ENCODE results near the gene LNPEP. TPM values are rescaled to one million over a fixed set of nuclear protein-coding genes. Genes with fewer than 3 reads are reported as not detected.
A peak's percentile ranks its signal among the peaks of the same experiment; 100 is the strongest.
"Not testable (repeated sequence)": the region's sequence is repeated elsewhere in the genome, so short reads cannot be mapped to it uniquely, and the experiment has no call there.

The LNPEP gene
- total RNA-seq, 1 experiment from 2014 or later: 39.3 TPM

- no peak for DNase-seq (ENCODE audit: low read depth, low spot score)
- in situ Hi-C loops (cut with HindIII; ENCODE audit: low pct_unique_long_range_greater_than_20kb, low sequenced_read_pairs): no loop called here
Measured at GRCh38 chr5:97070234-97070633, 134.4 kb downstream of the LNPEP start.

- in situ Hi-C loops (cut with HindIII; ENCODE audit: low pct_unique_long_range_greater_than_20kb, low sequenced_read_pairs): no loop called here
- DNase-seq (ENCODE audit: low read depth, low spot score): no peak
Measured at GRCh38 chr5:97071101-97071500, 135.2 kb downstream of the LNPEP start.

- DNase-seq (ENCODE audit: low read depth, low spot score): no peak
- in situ Hi-C loops (cut with HindIII; ENCODE audit: low pct_unique_long_range_greater_than_20kb, low sequenced_read_pairs): no loop called here
Measured at GRCh38 chr5:97071993-97072392, 136.1 kb downstream of the LNPEP start.

GRCh38 chr5:97072696-97073095 lies 136.8 kb downstream of the LNPEP start:
- in situ Hi-C loops (cut with HindIII; ENCODE audit: low pct_unique_long_range_greater_than_20kb, low sequenced_read_pairs): no loop called here
- no peak for DNase-seq (ENCODE audit: low read depth, low spot score)

GRCh38 chr5:97073420-97073819 lies 137.5 kb downstream of the LNPEP start:
- in situ Hi-C loops (cut with HindIII; ENCODE audit: low pct_unique_long_range_greater_than_20kb, low sequenced_read_pairs): no loop called here

GRCh38 chr5:97074859-97075489 lies 139.1 kb downstream of the LNPEP start:
- DNase-seq (ENCODE audit: low read depth, low spot score): no peak
- in situ Hi-C loops (cut with HindIII; ENCODE audit: low pct_unique_long_range_greater_than_20kb, low sequenced_read_pairs): no loop called here

More at GRCh38 chr5:97073420-97073819, 137.5 kb downstream of the LNPEP start:
- no peak for DNase-seq (ENCODE audit: low read depth, low spot score)

- in situ Hi-C loops (cut with HindIII; ENCODE audit: low pct_unique_long_range_greater_than_20kb, low sequenced_read_pairs): no loop called here
Measured at GRCh38 chr5:97075649-97076048, 139.8 kb downstream of the LNPEP start.

GRCh38 chr5:97076098-97076497 lies 140.2 kb downstream of the LNPEP start:
- in situ Hi-C loops (cut with HindIII; ENCODE audit: low pct_unique_long_range_greater_than_20kb, low sequenced_read_pairs): no loop called here
- no peak for DNase-seq (ENCODE audit: low read depth, low spot score)

More at GRCh38 chr5:97075649-97076048, 139.8 kb downstream of the LNPEP start:
- no peak for DNase-seq (ENCODE audit: low read depth, low spot score)

GRCh38 chr5:97077246-97077645 lies 141.4 kb downstream of the LNPEP start:
- in situ Hi-C loops (cut with HindIII; ENCODE audit: low pct_unique_long_range_greater_than_20kb, low sequenced_read_pairs): no loop called here
- DNase-seq (ENCODE audit: low read depth, low spot score): no peak

GRCh38 chr5:97078958-97079743 lies 143.3 kb downstream of the LNPEP start:
- in situ Hi-C loops (cut with HindIII; ENCODE audit: low pct_unique_long_range_greater_than_20kb, low sequenced_read_pairs): no loop called here
- DNase-seq (ENCODE audit: low read depth, low spot score): peak; percentile 29

GRCh38 chr5:97084782-97085458 lies 149.0 kb downstream of the LNPEP start:
- in situ Hi-C loops (cut with HindIII; ENCODE audit: low pct_unique_long_range_greater_than_20kb, low sequenced_read_pairs); DNase-seq (ENCODE audit: low read depth, low spot score): not testable (repeated sequence)

GRCh38 chr5:97085459-97086181 lies 149.7 kb downstream of the LNPEP start:
- no peak for DNase-seq (ENCODE audit: low read depth, low spot score)
- in situ Hi-C loops (cut with HindIII; ENCODE audit: low pct_unique_long_range_greater_than_20kb, low sequenced_read_pairs): no loop called here

Small RNAs within 50 kb of the gene (small RNA-seq; reads per million reads assigned to genes)
- 0 reads per million in 2 experiments for gene RF00019

Other genes with a start within 250 kb of the LNPEP start
- gene ERAP1, start 128.1 kb upstream of the LNPEP start, total RNA-seq (2014; rRNA removed; shearing (Covaris generic)): 29.8 and 35.8 TPM in 2 replicates
- gene ERAP2, start 59.6 kb upstream of the LNPEP start, total RNA-seq (2014; rRNA removed; shearing (Covaris generic)): 2.4 and 3.5 TPM in 2 replicates
- gene LIX1, start 206.5 kb downstream of the LNPEP start, total RNA-seq (2014; rRNA removed; shearing (Covaris generic)): not detected in 2 replicates
- 46.6 and 48.7 TPM in 2 replicates for gene RIOK2, start 247.2 kb downstream of the LNPEP start, total RNA-seq (2014; rRNA removed; shearing (Covaris generic))

Data from SK-MEL-5 (cell line).